Ovary (tissue), 3 donors: Measurements from ENCODE around the gene PTPRK.

Experiments used
- CTCF ChIP-seq, 3 donors: fragments of 450-650 bp in 2 of 3; fragments of 200-600 bp in 1 of 3; IDR thresholded peaks; one replicate each; pipeline versions ENCODE4 v1.5.1 to v1.8.0; 2016 to 2022; ENCODE audit warnings: antibody characterized with exemption in 3 of 3, mild to moderate bottlenecking in 1 of 3
- EP300 ChIP-seq: sonication (generic); formaldehyde crosslinking; IDR thresholded peaks from one replicate; pipeline ENCODE4 v1.6.1; 2017; ENCODE audit warnings: antibody characterized with exemption
- POLR2A ChIP-seq: fragments of 450-650 bp; IDR thresholded peaks from one replicate; pipeline ENCODE4 v1.6.1; 2017; ENCODE audit warnings: antibody characterized with exemption, mild to moderate bottlenecking, moderate library complexity
- donor health status: DM: no; HTN: no; CAD: no.

DNA sequence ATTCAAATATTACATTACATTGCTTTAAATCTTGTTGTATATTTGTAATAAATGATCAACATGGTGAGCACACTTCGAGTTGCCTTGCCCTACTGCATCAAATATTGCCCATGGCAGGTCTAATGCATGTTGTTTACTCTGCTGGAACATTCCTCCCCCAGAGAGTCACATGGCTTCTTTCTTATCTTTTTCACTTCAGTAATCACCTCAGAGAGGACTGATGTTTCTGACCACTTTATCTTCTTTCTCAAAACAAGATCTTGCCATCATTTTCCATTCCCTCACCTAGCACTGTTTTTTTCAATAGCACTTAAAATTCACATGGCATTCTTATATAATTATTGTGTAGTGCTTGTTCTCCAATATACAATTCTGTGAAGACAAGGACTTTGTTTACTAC is 376.1 kb downstream of the PTPRK start:
- TF ChIP-seq CTCF (IDR thresholded peaks at IDR 0.05) (no peak), POLR2A (no peak), EP300 (no peak)
